Stimulated activated CD8-positive, alpha-beta memory T cell treated with anti-CD3 and anti-CD28 coated beads, Interleukin-7, amount 100 ng/mL, for 1 hour (primary cell): ENCODE data around the gene TUBB4A.
"Not testable (repeated sequence)": the region's sequence is repeated elsewhere in the genome, so short reads cannot be mapped to it uniquely, and the experiment has no call there.

ENCODE experiments used
- DNase-seq, 2 donors: peaks; one replicate each; pipeline ENCODE4 v3.0.0-alpha.2; 2020; ENCODE audit warnings: low read depth in 2 of 2

Gene TUBB4A

GRCh38 chr19:6501740-6502648 lies at the start of gene TUBB4A:
TUBB4A (minus strand) TSS chr19:6502309; CDS start chr19:6502212, 97 bp downstream.
- no peak for DNase-seq

- no peak for DNase-seq
Measured at GRCh38 chr19:6551091-6551490, 49.0 kb upstream of the TUBB4A start.

- not testable (repeated sequence) for DNase-seq
Measured at GRCh38 chr19:6550679-6551078, 48.6 kb upstream of the TUBB4A start.

GRCh38 chr19:6543866-6544347 lies 41.8 kb upstream of the TUBB4A start:
- no peak for DNase-seq

- no peak for DNase-seq
Measured at GRCh38 chr19:6540918-6541689, 39.0 kb upstream of the TUBB4A start.

GRCh38 chr19:6539514-6539913 lies 37.4 kb upstream of the TUBB4A start:
- DNase-seq, result no peak

GRCh38 chr19:6535558-6536137 lies 33.5 kb upstream of the TUBB4A start:
- no peak for DNase-seq

GRCh38 chr19:6534451-6535093 lies 32.5 kb upstream of the TUBB4A start:
- DNase-seq, result no peak

GRCh38 chr19:6533746-6534418 lies 31.8 kb upstream of the TUBB4A start:
- DNase-seq, result no peak

GRCh38 chr19:6533000-6533328 lies 30.9 kb upstream of the TUBB4A start:
- no peak for DNase-seq

GRCh38 chr19:6532244-6532999 lies 30.3 kb upstream of the TUBB4A start:
- DNase-seq, result no peak

- DNase-seq, result no peak
Measured at GRCh38 chr19:6531956-6532243, 29.8 kb upstream of the TUBB4A start.

GRCh38 chr19:6531163-6531955 lies 29.2 kb upstream of the TUBB4A start:
- DNase-seq, result no peak

GRCh38 chr19:6530386-6531162 lies 28.5 kb upstream of the TUBB4A start, which contains the start of gene TNFSF9:
TNFSF9 (plus strand) TSS chr19:6531026; CDS start chr19:6531037, 11 bp downstream.
- DNase-seq, result peak; percentile 73 to 75

- no peak for DNase-seq
Measured at GRCh38 chr19:6529937-6530385, 27.9 kb upstream of the TUBB4A start.

- DNase-seq, result no peak
Measured at GRCh38 chr19:6529351-6529750, 27.2 kb upstream of the TUBB4A start.

- DNase-seq, result no peak
Measured at GRCh38 chr19:6528544-6529121, 26.5 kb upstream of the TUBB4A start.

GRCh38 chr19:6527893-6528543 lies 25.9 kb upstream of the TUBB4A start:
- DNase-seq, result no peak
